Activated CD4-positive, alpha-beta T cell treated with anti-CD3 and anti-CD28 coated beads, Interleukin-2, amount 10 ng/mL, durations not matched to agents 7 days and 5 days (primary cell): Measurements from ENCODE around the gene COL5A1. TPM values are rescaled to one million over a fixed set of nuclear protein-coding genes. Genes with fewer than 3 reads are reported as not detected.

Experiments used
- CTCF ChIA-PET: fragments of 350-600 bp; sonication (Branson Sonifier 250); formaldehyde crosslinking; loops from one replicate; lab custom pipeline; 2021; ENCODE audit warnings: antibody characterized with exemption; lab: Charles Lee
- POLR2A ChIA-PET: fragments of 350-600 bp; sonication (Branson Sonifier 250); formaldehyde crosslinking; loops from one replicate; lab custom pipeline; 2021; ENCODE audit warnings: antibody characterized with exemption; lab: Charles Lee
- DNase-seq: peaks from one replicate; pipeline ENCODE4 v3.0.0-alpha.2; 2020
- H3K27ac Mint-ChIP-seq: one replicate; pipeline ENCODE4 v1.8.0; 2021; ENCODE audit warnings: mild to moderate bottlenecking, moderate library complexity, mixed read lengths
- H3K27me3 Mint-ChIP-seq: one replicate; pipeline ENCODE4 v1.8.0; 2021; ENCODE audit warnings: mixed read lengths
- H3K36me3 Mint-ChIP-seq: one replicate; pipeline ENCODE4 v1.8.0; 2021; ENCODE audit warnings: low read depth, mixed read lengths
- H3K4me1 Mint-ChIP-seq: one replicate; pipeline ENCODE4 v1.8.0; 2021; ENCODE audit warnings: mixed read lengths
- H3K4me3 Mint-ChIP-seq: one replicate; pipeline ENCODE4 v1.8.0; 2021; ENCODE audit warnings: mild to moderate bottlenecking, moderate library complexity, mixed read lengths
- H3K9me3 Mint-ChIP-seq: one replicate; pipeline ENCODE4 v1.8.0; 2021; ENCODE audit warnings: mixed read lengths
- total RNA-seq, 2 experiments: library from RNA; stranded (reverse); gene quantifications; one replicate each; pipeline ENCODE4 v1.2.3, GENCODE V29; 2021

The COL5A1 gene
- total RNA-seq, 2 experiments from 2014 or later: 0.15 to 0.30 TPM

- ChIA-PET POLR2A (no interaction called here), CTCF (no interaction called here)
- Mint-ChIP-seq H3K27me3 (no peaks in the 10 kb centered on the region), H3K9me3 (no peaks in the 10 kb centered on the region), H3K36me3 (no peaks in the 10 kb centered on the region), H3K27ac (no peak overlapping the region), H3K4me1 (no peaks in the 10 kb centered on the region), H3K4me3 (no peak overlapping the region)
- DNase-seq: no peak
These were observed 16.9 kb upstream of the COL5A1 start for GRCh38 chr9:134624621-134625181.

GRCh38 chr9:134625361-134626068, 16.1 kb upstream of the COL5A1 start:
- Mint-ChIP-seq H3K4me1 (no peaks in the 10 kb centered on the region), H3K27ac (no peak overlapping the region), H3K9me3 (no peaks in the 10 kb centered on the region), H3K27me3 (no peaks in the 10 kb centered on the region), H3K4me3 (no peak overlapping the region), H3K36me3 (no peaks in the 10 kb centered on the region)
- POLR2A ChIA-PET: no interaction called here
- CTCF ChIA-PET: no interaction called here
- DNase-seq: no peak

GRCh38 chr9:134626069-134626423, 15.6 kb upstream of the COL5A1 start:
- ChIA-PET CTCF (no interaction called here), POLR2A (no interaction called here)
- H3K9me3 Mint-ChIP-seq: no peaks in the 10 kb centered on the region
- no peak overlapping the region for H3K4me3 Mint-ChIP-seq
- H3K4me1 Mint-ChIP-seq: no peaks in the 10 kb centered on the region
- H3K36me3 Mint-ChIP-seq: no peaks in the 10 kb centered on the region
- no peaks in the 10 kb centered on the region for H3K27me3 Mint-ChIP-seq
- no peak for DNase-seq
- no peak overlapping the region for H3K27ac Mint-ChIP-seq

GRCh38 chr9:134626571-134627416, 14.8 kb upstream of the COL5A1 start:
- Mint-ChIP-seq H3K36me3 (no peaks in the 10 kb centered on the region), H3K4me3 (no peak overlapping the region), H3K9me3 (no peaks in the 10 kb centered on the region), H3K27ac (no peak overlapping the region), H3K27me3 (no peaks in the 10 kb centered on the region), H3K4me1 (no peaks in the 10 kb centered on the region)
- POLR2A ChIA-PET: no interaction called here
- DNase-seq: no peak
- CTCF ChIA-PET: no interaction called here

GRCh38 chr9:134627417-134628353, 13.9 kb upstream of the COL5A1 start:
- no peak overlapping the region for H3K4me3 Mint-ChIP-seq
- ChIA-PET POLR2A (no interaction called here), CTCF (interaction anchor here (0.6 kb wide), 1 partner anchor 235 kb away, joined by 3 read pairs; no protein-coding TSS in a partner anchor)
- H3K27ac Mint-ChIP-seq: no peak overlapping the region
- no peaks in the 10 kb centered on the region for H3K9me3 Mint-ChIP-seq
- H3K36me3 Mint-ChIP-seq: no peaks in the 10 kb centered on the region
- no peaks in the 10 kb centered on the region for H3K4me1 Mint-ChIP-seq
- DNase-seq: no peak
- H3K27me3 Mint-ChIP-seq: no peaks in the 10 kb centered on the region

- no peaks in the 10 kb centered on the region for H3K4me1 Mint-ChIP-seq
- ChIA-PET POLR2A (no interaction called here), CTCF (interaction anchor here (0.6 kb wide), 1 partner anchor 235 kb away, joined by 3 read pairs; no protein-coding TSS in a partner anchor)
- H3K36me3 Mint-ChIP-seq: no peaks in the 10 kb centered on the region
- H3K27ac Mint-ChIP-seq: no peak overlapping the region
- H3K9me3 Mint-ChIP-seq: no peaks in the 10 kb centered on the region
- no peak overlapping the region for H3K4me3 Mint-ChIP-seq
- H3K27me3 Mint-ChIP-seq: no peaks in the 10 kb centered on the region
- DNase-seq: no peak
These were observed 13.3 kb upstream of the COL5A1 start for GRCh38 chr9:134628354-134628736.

- H3K4me3 Mint-ChIP-seq: no peak overlapping the region
- ChIA-PET POLR2A (no interaction called here), CTCF (no interaction called here)
- no peaks in the 10 kb centered on the region for H3K4me1 Mint-ChIP-seq
- no peaks in the 10 kb centered on the region for H3K36me3 Mint-ChIP-seq
- DNase-seq: no peak
- no peaks in the 10 kb centered on the region for H3K27me3 Mint-ChIP-seq
- no peaks in the 10 kb centered on the region for H3K9me3 Mint-ChIP-seq
- H3K27ac Mint-ChIP-seq: no peak overlapping the region
These were observed 12.5 kb upstream of the COL5A1 start for GRCh38 chr9:134629061-134629585.

GRCh38 chr9:134629586-134630392, 11.8 kb upstream of the COL5A1 start:
- H3K4me3 Mint-ChIP-seq: no peak overlapping the region
- CTCF ChIA-PET: no interaction called here
- H3K27ac Mint-ChIP-seq: no peak overlapping the region
- POLR2A ChIA-PET: no interaction called here
- H3K36me3 Mint-ChIP-seq: no peaks in the 10 kb centered on the region
- DNase-seq: no peak
- no peaks in the 10 kb centered on the region for H3K9me3 Mint-ChIP-seq
- no peaks in the 10 kb centered on the region for H3K4me1 Mint-ChIP-seq
- H3K27me3 Mint-ChIP-seq: no peaks in the 10 kb centered on the region

- ChIA-PET CTCF (no interaction called here), POLR2A (no interaction called here)
- Mint-ChIP-seq H3K4me3 (no peak overlapping the region), H3K4me1 (no peaks in the 10 kb centered on the region), H3K27ac (no peak overlapping the region), H3K9me3 (no peaks in the 10 kb centered on the region), H3K36me3 (no peaks in the 10 kb centered on the region), H3K27me3 (no peaks in the 10 kb centered on the region)
- no peak for DNase-seq
These were observed 11.2 kb upstream of the COL5A1 start for GRCh38 chr9:134630393-134630790.

GRCh38 chr9:134630861-134631260, 10.7 kb upstream of the COL5A1 start:
- H3K36me3 Mint-ChIP-seq: no peaks in the 10 kb centered on the region
- ChIA-PET POLR2A (no interaction called here), CTCF (no interaction called here)
- H3K4me3 Mint-ChIP-seq: no peak overlapping the region
- no peaks in the 10 kb centered on the region for H3K27me3 Mint-ChIP-seq
- H3K4me1 Mint-ChIP-seq: no peaks in the 10 kb centered on the region
- H3K27ac Mint-ChIP-seq: no peak overlapping the region
- no peak for DNase-seq
- no peaks in the 10 kb centered on the region for H3K9me3 Mint-ChIP-seq

GRCh38 chr9:134631881-134632280, 9.7 kb upstream of the COL5A1 start:
- no peaks in the 10 kb centered on the region for H3K4me1 Mint-ChIP-seq
- ChIA-PET CTCF (no interaction called here), POLR2A (no interaction called here)
- H3K27me3 Mint-ChIP-seq: no peaks in the 10 kb centered on the region
- no peaks in the 10 kb centered on the region for H3K36me3 Mint-ChIP-seq
- no peak overlapping the region for H3K4me3 Mint-ChIP-seq
- no peaks in the 10 kb centered on the region for H3K9me3 Mint-ChIP-seq
- no peak for DNase-seq
- no peak overlapping the region for H3K27ac Mint-ChIP-seq

GRCh38 chr9:134632329-134632728, 9.3 kb upstream of the COL5A1 start:
- Mint-ChIP-seq H3K36me3 (no peaks in the 10 kb centered on the region), H3K4me3 (no peak overlapping the region), H3K27me3 (no peaks in the 10 kb centered on the region), H3K9me3 (no peaks in the 10 kb centered on the region), H3K4me1 (no peaks in the 10 kb centered on the region), H3K27ac (no peak overlapping the region)
- ChIA-PET POLR2A (no interaction called here), CTCF (no interaction called here)
- DNase-seq: no peak
